ENCODE measurements around the gene HDAC7. TPM values are rescaled to one million over a fixed set of nuclear protein-coding genes. Genes with fewer than 3 reads are reported as not detected.

The HDAC7 gene
- polyA plus RNA-seq, 1 experiment = 67.0 TPM

DNA sequence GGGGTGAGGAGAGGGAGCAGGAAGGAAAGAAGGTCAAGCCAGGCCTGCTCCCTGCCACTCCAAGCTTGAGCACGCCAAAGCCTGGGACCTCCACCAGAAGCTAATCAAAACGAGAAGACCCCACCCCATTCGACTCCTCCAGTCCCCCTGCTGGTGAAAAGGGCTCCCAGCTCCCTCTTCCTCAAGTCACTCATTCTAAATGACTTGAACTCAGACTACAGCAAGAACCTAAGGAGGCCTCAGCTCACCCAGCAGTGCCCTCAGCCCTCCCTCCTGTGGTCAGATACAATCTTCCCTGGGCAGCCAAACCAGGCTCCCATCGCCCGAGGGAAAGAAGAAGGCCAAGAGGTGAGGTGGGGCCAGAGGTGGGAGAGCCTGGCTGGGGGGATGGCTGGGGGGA is 17.4 kb downstream of the HDAC7 start:
- TF ChIP-seq, protein P1, sequence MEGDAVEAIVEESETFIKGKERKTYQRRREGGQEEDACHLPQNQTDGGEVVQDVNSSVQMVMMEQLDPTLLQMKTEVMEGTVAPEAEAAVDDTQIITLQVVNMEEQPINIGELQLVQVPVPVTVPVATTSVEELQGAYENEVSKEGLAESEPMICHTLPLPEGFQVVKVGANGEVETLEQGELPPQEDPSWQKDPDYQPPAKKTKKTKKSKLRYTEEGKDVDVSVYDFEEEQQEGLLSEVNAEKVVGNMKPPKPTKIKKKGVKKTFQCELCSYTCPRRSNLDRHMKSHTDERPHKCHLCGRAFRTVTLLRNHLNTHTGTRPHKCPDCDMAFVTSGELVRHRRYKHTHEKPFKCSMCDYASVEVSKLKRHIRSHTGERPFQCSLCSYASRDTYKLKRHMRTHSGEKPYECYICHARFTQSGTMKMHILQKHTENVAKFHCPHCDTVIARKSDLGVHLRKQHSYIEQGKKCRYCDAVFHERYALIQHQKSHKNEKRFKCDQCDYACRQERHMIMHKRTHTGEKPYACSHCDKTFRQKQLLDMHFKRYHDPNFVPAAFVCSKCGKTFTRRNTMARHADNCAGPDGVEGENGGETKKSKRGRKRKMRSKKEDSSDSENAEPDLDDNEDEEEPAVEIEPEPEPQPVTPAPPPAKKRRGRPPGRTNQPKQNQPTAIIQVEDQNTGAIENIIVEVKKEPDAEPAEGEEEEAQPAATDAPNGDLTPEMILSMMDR (IDR thresholded peaks at IDR 0.05; ENCODE audit: insufficient read depth, low read depth, low read length) = peak; percentile 48
- ChIA-PET POLR2A (no interaction called here), CTCF (interaction anchor here (0.8 to 13.2 kb wide), 14 partner anchors 10 to 161 kb away, joined by 3 to 174 read pairs (median 4); partner anchors contain the start of gene TMEM106C)
- Histone ChIP-seq H3K36me3 (ENCODE audit: control insufficient read depth, insufficient read depth, low read length) (peaks cover 27% of the 10 kb centered on the region), H3K4me3 (ENCODE audit: low read depth, low read length) (no peak overlapping the region), H3K27me3 (ENCODE audit: control insufficient read depth, insufficient read depth, low read length) (no peaks in the 10 kb centered on the region)
- no peak for DNase-seq (ENCODE audit: low read depth)

DNA sequence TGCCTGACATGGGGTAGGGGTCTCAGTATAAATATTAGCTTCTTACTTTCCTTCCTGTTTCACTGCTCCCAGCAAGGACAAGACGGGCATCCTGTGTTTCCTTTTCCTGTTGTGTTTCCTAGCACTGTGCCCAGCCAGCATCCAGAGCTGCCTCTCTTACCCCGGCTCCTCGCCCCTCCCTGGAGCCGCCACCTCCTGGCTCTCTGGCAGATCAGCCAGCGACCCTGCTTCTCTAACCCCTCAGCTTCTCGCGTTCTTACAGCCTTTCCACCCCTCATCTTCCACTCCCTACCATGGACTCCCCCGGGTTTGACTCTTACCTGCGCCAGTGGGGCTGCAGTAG is 17.8 kb downstream of the HDAC7 start:
- POLR2A ChIA-PET = no interaction called here
- CTCF ChIA-PET = interaction anchor here (0.8 to 13.2 kb wide), 15 partner anchors 9 to 161 kb away, joined by 3 to 174 read pairs (median 4); partner anchors contain the start of gene TMEM106C
- Histone ChIP-seq H3K36me3 (ENCODE audit: control insufficient read depth, insufficient read depth, low read length) (peaks cover 31% of the 10 kb centered on the region), H3K27me3 (ENCODE audit: control insufficient read depth, insufficient read depth, low read length) (no peaks in the 10 kb centered on the region), H3K4me3 (ENCODE audit: low read depth, low read length) (no peak overlapping the region)
- TF ChIP-seq, protein P1 (IDR thresholded peaks at IDR 0.05; ENCODE audit: insufficient read depth, low read depth, low read length) = no peak
- DNase-seq (ENCODE audit: low read depth) = no peak

DNA sequence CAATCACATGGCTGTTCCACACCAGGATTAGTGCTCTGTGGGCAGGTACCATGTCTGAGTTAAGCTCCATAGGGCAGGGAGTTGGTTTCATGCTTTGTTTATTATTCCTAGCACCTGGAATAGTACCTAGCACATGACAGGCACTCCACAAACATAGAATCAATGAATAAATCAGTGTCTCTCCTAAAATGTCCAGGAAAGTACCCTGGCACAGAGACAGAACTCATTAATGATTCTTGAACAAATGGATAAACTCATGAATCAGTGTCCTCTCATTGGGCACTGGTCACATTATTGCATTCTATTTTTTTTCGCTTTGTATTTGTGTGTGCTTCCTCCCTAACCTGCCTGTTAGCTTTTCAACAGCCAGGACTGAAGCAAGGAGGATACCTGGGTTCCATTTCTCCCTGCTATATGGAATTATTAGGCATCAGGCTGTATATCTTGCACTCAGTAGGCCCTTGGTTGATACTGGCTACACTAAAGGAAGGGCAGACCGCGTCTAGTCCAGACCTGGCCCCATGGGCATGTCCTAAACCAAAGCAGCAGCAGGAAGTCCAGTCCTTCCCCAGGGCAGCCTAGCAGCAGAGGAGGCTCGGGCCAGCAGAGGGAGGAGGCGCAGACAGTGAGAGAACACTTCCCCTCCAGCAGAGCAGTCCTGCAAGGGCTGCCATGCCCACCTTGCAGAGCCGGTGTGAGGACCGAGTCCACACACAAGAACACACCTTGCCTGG is 18.4 kb downstream of the HDAC7 start:
- TF ChIP-seq, protein P1 (IDR thresholded peaks at IDR 0.05; ENCODE audit: insufficient read depth, low read depth, low read length) = peak; percentile 41
- no peak for DNase-seq (ENCODE audit: low read depth)
- Histone ChIP-seq H3K4me3 (ENCODE audit: low read depth, low read length) (no peak overlapping the region), H3K36me3 (ENCODE audit: control insufficient read depth, insufficient read depth, low read length) (peaks cover 34% of the 10 kb centered on the region), H3K27me3 (ENCODE audit: control insufficient read depth, insufficient read depth, low read length) (no peaks in the 10 kb centered on the region)
- POLR2A ChIA-PET = no interaction called here
- CTCF ChIA-PET = interaction anchor here (0.8 to 13.2 kb wide), 15 partner anchors 9 to 86 kb away, joined by 3 to 174 read pairs (median 4); no protein-coding TSS in a partner anchor

DNA sequence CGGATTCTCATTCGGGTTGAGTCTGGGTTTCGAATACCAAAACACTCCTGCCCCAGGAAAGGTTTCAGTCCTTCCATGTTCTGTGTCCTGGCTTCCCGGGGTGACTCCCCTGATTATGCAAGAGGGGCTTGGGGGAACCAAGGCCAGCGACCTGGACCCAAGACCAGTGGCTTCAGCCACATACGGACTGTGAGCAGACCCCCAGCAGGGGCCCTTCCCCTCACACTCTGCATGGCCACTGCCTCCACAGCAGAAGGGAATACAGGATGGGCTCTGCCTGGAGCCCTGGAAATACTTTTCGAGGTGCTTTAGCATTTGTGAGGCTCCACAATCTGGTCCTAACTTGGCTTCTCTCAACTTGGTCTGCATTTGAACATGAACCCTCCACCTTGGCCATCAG is 19.1 kb downstream of the HDAC7 start:
- H3K27me3 ChIP-seq (ENCODE audit: control insufficient read depth, insufficient read depth, low read length) = no peaks in the 10 kb centered on the region
- DNase-seq (ENCODE audit: low read depth) = no peak
- peaks cover 40% of the 10 kb centered on the region for H3K36me3 ChIP-seq (ENCODE audit: control insufficient read depth, insufficient read depth, low read length)
- TF ChIP-seq, protein P1 (IDR thresholded peaks at IDR 0.05; ENCODE audit: insufficient read depth, low read depth, low read length) = no peak
- POLR2A ChIA-PET = no interaction called here
- H3K4me3 ChIP-seq (ENCODE audit: low read depth, low read length) = no peak overlapping the region
- CTCF ChIA-PET = interaction anchor here (1.1 to 13.2 kb wide), 5 partner anchors 11 to 35 kb away, joined by 3 to 174 read pairs (median 4); no protein-coding TSS in a partner anchor

DNA sequence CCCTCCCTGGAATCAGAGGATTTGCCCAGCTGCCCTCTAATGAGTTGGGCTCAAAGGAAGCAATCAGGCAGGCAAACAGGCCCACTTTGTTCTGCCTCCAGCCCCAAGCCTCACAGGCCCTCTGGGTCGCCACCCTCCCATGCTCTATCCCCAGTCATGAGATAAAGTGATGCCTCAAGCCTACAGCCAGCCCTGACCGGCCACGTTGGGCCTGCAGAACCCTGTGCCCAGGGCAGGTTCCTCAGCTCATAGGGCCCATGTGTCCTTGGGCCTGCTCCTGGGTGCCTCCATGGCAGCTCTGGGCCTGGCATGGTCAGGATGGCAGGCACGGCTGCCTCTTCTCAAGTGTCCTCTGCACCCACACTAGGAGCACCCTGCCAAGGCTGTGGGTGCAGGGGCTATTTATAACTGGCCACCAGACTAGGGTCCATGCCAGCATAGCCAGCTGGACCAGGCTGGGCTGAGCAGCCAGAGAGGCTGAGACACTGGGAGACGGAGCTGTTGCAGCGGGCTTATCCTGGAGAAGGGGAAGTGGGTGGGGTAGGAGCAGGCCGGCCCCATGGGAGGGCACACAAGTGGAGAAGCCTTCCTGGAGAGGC is 20.2 kb downstream of the HDAC7 start:
- ChIA-PET CTCF (interaction anchor here (0.6 to 13.2 kb wide), 6 partner anchors 10 to 84 kb away, joined by 3 to 174 read pairs (median 4); no protein-coding TSS in a partner anchor), POLR2A (no interaction called here)
- peaks cover 44% of the 10 kb centered on the region for H3K36me3 ChIP-seq (ENCODE audit: control insufficient read depth, insufficient read depth, low read length)
- no peak overlapping the region for H3K4me3 ChIP-seq (ENCODE audit: low read depth, low read length)
- TF ChIP-seq, protein P1 (IDR thresholded peaks at IDR 0.05; ENCODE audit: insufficient read depth, low read depth, low read length) = no peak
- no peak for DNase-seq (ENCODE audit: low read depth)
- H3K27me3 ChIP-seq (ENCODE audit: control insufficient read depth, insufficient read depth, low read length) = no peaks in the 10 kb centered on the region
